Panc1 (cell line): Measurements from ENCODE around the gene USP33. TPM values are rescaled to one million over a fixed set of nuclear protein-coding genes. Genes with fewer than 3 reads are reported as not detected.

Source experiments
- ATAC-seq: fragments of 200-7000 bp; cut with Tn5 transposase; 2 replicates; pipeline ENCODE4 v1.9.1; 2020; ENCODE audit warnings: mild to moderate bottlenecking, moderate library complexity
- BruUV-seq: library from RNA; stranded (reverse); fragments of 400-500 nt; replicated peaks from 2 replicates; lab custom pipeline; 2021; lab: Mats Ljungman, UMichigan
- CTCF ChIA-PET: fragments of 300-600 bp; sonication (Branson Sonifier 250); formaldehyde crosslinking; loops from one replicate; lab custom pipeline; 2022; ENCODE audit warnings: antibody characterized with exemption; lab: Charles Lee
- POLR2A ChIA-PET: fragments of 300-600 bp; sonication (Branson Sonifier 250); formaldehyde crosslinking; loops from one replicate; lab custom pipeline; 2022; ENCODE audit warnings: antibody characterized with exemption; lab: Charles Lee
- DNase-seq: peaks from one replicate; pipeline ENCODE4 v3.0.0-alpha.2; 2010; ENCODE audit warnings: low read depth, low spot score
- H3K27ac ChIP-seq: 2 replicates; pipeline ENCODE4 v1.5.1; 2011; ENCODE audit warnings: mild to moderate bottlenecking, low read length, inconsistent platforms
- H3K27me3 ChIP-seq: fragments of 200-500 bp; sonication (Bioruptor generic); 2 replicates; pipeline ENCODE4 v1.6.0; 2014; ENCODE audit warnings: low read length, inconsistent platforms; ENCODE audit not compliant: control insufficient read depth, insufficient read depth
- H3K36me3 ChIP-seq: fragments of 200-500 bp; sonication (Bioruptor generic); 2 replicates; pipeline ENCODE4 v1.5.1; 2014; ENCODE audit warnings: inconsistent platforms, mild to moderate bottlenecking, low read length, moderate library complexity; ENCODE audit not compliant: control insufficient read depth, insufficient read depth
- H3K4me1 ChIP-seq: 2 replicates; pipeline ENCODE4 v1.5.1; 2011; ENCODE audit warnings: inconsistent platforms, mild to moderate bottlenecking, low read length, moderate library complexity; ENCODE audit not compliant: control insufficient read depth, insufficient read depth
- H3K4me3 ChIP-seq, 2 experiments: 2 replicates each; pipeline ENCODE4 v1.5.1; 2011 to 2012; ENCODE audit warnings: low read depth in 2 of 2, low read length in 2 of 2, mild to moderate bottlenecking in 2 of 2, inconsistent platforms in 1 of 2, moderate library complexity in 1 of 2
- H3K9me3 ChIP-seq: fragments of 200-500 bp; sonication (Bioruptor generic); 2 replicates; pipeline ENCODE4 v1.5.1; 2014; ENCODE audit warnings: low read depth, mild to moderate bottlenecking, inconsistent platforms, low read length, moderate library complexity; ENCODE audit not compliant: control insufficient read depth, insufficient read depth
- POLR2AphosphoS5 ChIP-seq: IDR thresholded peaks from 2 replicates; pipeline ENCODE4 v1.6.1; 2012; ENCODE audit warnings: mild to moderate bottlenecking, low read depth, low read length, moderate library complexity
- SIN3A ChIP-seq: IDR thresholded peaks from 2 replicates; pipeline ENCODE4 v1.6.1; 2012; ENCODE audit warnings: low read depth, mild to moderate bottlenecking, low read length, moderate library complexity, borderline replicate concordance; ENCODE audit not compliant: insufficient read depth
- TCF7L2 ChIP-seq: IDR thresholded peaks from 2 replicates; pipeline ENCODE4 v1.6.1; 2011; ENCODE audit warnings: mild to moderate bottlenecking, low read depth, low read length, inconsistent platforms
- in situ Hi-C: cut with HindIII; loops from 2 replicates; pipeline ENCODE4 v1.10.0; 2016; ENCODE audit warnings: low sequenced_read_pairs, low pct_unique_long_range_greater_than_20kb
- intact Hi-C: fragments of 100-400 bp; cut with micrococcal nuclease; formaldehyde crosslinking; loops from one replicate; pipeline ENCODE4 v1.10.0; 2022; ENCODE audit not compliant: unreplicated experiment
- total RNA-seq: library from RNA; stranded (reverse); gene quantifications from one replicate; pipeline ENCODE4 v1.2.1, GENCODE V29; 2021; ENCODE audit not compliant: unreplicated experiment
- TF ChIP-seq, protein P1 (sequence below): fragments of 450-650 bp; IDR thresholded peaks from 2 replicates; pipeline ENCODE4 v1.5.1; 2017; ENCODE audit warnings: mild to moderate bottlenecking
- TF ChIP-seq, protein P2 (sequence below), 2 experiments: IDR thresholded peaks; 2 replicates each; pipeline ENCODE4 v1.6.1; 2011 to 2012; ENCODE audit warnings: low read depth in 2 of 2, control low read depth in 1 of 2, low read length in 1 of 2, mild to moderate bottlenecking in 1 of 2, moderate library complexity in 1 of 2; ENCODE audit not compliant: insufficient read depth in 1 of 2

USP33 gene
- total RNA-seq, 1 experiment from 2014 or later, result 52.2 TPM

DNA sequence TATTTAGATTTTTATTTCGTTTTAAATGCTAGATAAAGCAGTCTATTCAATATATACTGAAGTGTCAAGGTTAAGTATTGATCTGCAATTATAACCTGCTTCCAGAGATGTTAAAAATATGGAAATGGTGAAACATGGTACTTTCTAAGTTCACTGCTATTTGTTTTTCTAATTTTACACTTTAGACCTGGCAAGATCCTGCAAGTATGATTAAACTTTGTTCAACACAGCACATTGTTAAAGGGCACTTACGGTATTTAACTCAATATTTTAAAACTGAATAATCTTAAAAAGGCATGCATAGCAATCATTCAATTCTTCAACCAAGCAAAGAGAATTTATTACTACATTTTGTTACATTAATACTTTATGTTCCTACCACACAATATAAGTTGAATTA is 41.5 kb downstream of the USP33 start:
- BruUV-seq, result no TSS peak
- CTCF ChIA-PET, result no interaction called here
- Histone ChIP-seq H3K4me3 (no peak overlapping the region), H3K27me3 (no peaks in the 10 kb centered on the region), H3K27ac (no peak overlapping the region), H3K36me3 (peaks cover 18% of the 10 kb centered on the region; the same call in 1 of the 2 replicates), H3K4me1 (no peaks in the 10 kb centered on the region), H3K9me3 (no peaks in the 10 kb centered on the region)
- TF ChIP-seq, protein P1, sequence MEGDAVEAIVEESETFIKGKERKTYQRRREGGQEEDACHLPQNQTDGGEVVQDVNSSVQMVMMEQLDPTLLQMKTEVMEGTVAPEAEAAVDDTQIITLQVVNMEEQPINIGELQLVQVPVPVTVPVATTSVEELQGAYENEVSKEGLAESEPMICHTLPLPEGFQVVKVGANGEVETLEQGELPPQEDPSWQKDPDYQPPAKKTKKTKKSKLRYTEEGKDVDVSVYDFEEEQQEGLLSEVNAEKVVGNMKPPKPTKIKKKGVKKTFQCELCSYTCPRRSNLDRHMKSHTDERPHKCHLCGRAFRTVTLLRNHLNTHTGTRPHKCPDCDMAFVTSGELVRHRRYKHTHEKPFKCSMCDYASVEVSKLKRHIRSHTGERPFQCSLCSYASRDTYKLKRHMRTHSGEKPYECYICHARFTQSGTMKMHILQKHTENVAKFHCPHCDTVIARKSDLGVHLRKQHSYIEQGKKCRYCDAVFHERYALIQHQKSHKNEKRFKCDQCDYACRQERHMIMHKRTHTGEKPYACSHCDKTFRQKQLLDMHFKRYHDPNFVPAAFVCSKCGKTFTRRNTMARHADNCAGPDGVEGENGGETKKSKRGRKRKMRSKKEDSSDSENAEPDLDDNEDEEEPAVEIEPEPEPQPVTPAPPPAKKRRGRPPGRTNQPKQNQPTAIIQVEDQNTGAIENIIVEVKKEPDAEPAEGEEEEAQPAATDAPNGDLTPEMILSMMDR, result no peak
- no peak for TF ChIP-seq TCF7L2
- TF ChIP-seq, protein P2, sequence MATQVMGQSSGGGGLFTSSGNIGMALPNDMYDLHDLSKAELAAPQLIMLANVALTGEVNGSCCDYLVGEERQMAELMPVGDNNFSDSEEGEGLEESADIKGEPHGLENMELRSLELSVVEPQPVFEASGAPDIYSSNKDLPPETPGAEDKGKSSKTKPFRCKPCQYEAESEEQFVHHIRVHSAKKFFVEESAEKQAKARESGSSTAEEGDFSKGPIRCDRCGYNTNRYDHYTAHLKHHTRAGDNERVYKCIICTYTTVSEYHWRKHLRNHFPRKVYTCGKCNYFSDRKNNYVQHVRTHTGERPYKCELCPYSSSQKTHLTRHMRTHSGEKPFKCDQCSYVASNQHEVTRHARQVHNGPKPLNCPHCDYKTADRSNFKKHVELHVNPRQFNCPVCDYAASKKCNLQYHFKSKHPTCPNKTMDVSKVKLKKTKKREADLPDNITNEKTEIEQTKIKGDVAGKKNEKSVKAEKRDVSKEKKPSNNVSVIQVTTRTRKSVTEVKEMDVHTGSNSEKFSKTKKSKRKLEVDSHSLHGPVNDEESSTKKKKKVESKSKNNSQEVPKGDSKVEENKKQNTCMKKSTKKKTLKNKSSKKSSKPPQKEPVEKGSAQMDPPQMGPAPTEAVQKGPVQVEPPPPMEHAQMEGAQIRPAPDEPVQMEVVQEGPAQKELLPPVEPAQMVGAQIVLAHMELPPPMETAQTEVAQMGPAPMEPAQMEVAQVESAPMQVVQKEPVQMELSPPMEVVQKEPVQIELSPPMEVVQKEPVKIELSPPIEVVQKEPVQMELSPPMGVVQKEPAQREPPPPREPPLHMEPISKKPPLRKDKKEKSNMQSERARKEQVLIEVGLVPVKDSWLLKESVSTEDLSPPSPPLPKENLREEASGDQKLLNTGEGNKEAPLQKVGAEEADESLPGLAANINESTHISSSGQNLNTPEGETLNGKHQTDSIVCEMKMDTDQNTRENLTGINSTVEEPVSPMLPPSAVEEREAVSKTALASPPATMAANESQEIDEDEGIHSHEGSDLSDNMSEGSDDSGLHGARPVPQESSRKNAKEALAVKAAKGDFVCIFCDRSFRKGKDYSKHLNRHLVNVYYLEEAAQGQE (IDR thresholded peaks at IDR 0.05; ENCODE audit: insufficient read depth in 1 of 2, low read depth in 2 of 2, low read length in 1 of 2), result no peak
- no peak for TF ChIP-seq SIN3A
- no peak for TF ChIP-seq POLR2AphosphoS5
- intact Hi-C loops, result no loop called here
- in situ Hi-C loops, result no loop called here
- ATAC-seq (no peak), DNase-seq (no peak)
- POLR2A ChIA-PET, result no interaction called here

DNA sequence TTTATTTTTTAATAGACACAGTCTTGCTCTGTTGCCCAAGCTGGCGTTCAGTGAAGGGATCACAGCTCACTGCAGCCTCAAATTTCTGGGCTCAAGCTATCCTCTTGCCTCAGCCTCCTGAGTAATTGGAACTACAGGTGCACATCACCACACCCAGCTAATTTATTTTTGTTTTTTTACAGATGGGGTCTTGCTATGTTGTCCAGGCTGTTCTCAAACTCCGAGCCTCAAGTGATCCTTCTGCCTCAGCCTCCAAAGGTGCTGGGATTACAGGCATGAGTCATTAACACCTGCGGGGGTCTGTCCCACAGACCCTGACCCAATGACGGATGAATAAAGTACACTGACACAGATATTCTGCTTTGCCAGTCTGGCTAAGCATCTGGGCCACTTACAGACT is 43.6 kb downstream of the USP33 start:
- Histone ChIP-seq H3K27me3 (no peaks in the 10 kb centered on the region), H3K27ac (no peak overlapping the region), H3K4me1 (no peaks in the 10 kb centered on the region), H3K36me3 (peaks cover 4% of the 10 kb centered on the region; the same call in 1 of the 2 replicates), H3K9me3 (no peaks in the 10 kb centered on the region), H3K4me3 (no peak overlapping the region)
- DNase-seq (no peak), ATAC-seq (no peak)
- TF ChIP-seq TCF7L2, result no peak
- no peak for TF ChIP-seq SIN3A
- no peak for TF ChIP-seq POLR2AphosphoS5
- TF ChIP-seq, protein P2 (IDR thresholded peaks at IDR 0.05; ENCODE audit: insufficient read depth in 1 of 2, low read depth in 2 of 2, low read length in 1 of 2), result no peak
- TF ChIP-seq, protein P1, result no peak
- in situ Hi-C loops (no loop called here), intact Hi-C loops (no loop called here)
- POLR2A ChIA-PET, result no interaction called here
- CTCF ChIA-PET, result interaction anchor here (0.6 kb wide), 1 partner anchor 550 kb away, joined by 3 read pairs; no protein-coding TSS in a partner anchor
- BruUV-seq, result no TSS peak
